ENCODE results near the gene VDAC2. TPM values are rescaled to one million over a fixed set of nuclear protein-coding genes. Genes with fewer than 3 reads are reported as not detected.
"Not testable (repeated sequence)": the region's sequence is repeated elsewhere in the genome, so short reads cannot be mapped to it uniquely, and the experiment has no call there.

The VDAC2 gene
- total RNA-seq, 2 experiments from 2014 or later = 81.4 to 182 TPM

GRCh38 chr10:75201793-75202307, 8.7 kb upstream of the VDAC2 start:
- TF ChIP-seq EZH2phosphoT487 (IDR thresholded peaks at IDR 0.05; ENCODE audit: borderline replicate concordance, low read depth, low read length) = no peak
- TF ChIP-seq CTCF (conservative IDR thresholded peaks at IDR 0.05; ENCODE audit: low read length) = no peak
- no peaks in the 10 kb centered on the region for H3K36me3 ChIP-seq (ENCODE audit: insufficient read depth, low read length)
- no peaks in the 10 kb centered on the region for H3K9me3 ChIP-seq (ENCODE audit: low read length)
- H3K4me1 ChIP-seq (ENCODE audit: insufficient read depth, low read length, poor library complexity, severe bottlenecking) = no peaks in the 10 kb centered on the region
- DNase-seq (ENCODE audit: low spot score) = no peak
- ChIA-PET CTCF (ENCODE audit: unreplicated experiment) (no interaction called here), POLR2A (interaction anchor here (1.0 to 4.2 kb wide), 2 partner anchors 8 to 9 kb away, joined by 3 to 14 read pairs; partner anchors contain the start of gene VDAC2)
- no peaks in the 10 kb centered on the region for H3K79me2 ChIP-seq (ENCODE audit: insufficient read depth, low read depth, low read length)
- H3K4me3 ChIP-seq (ENCODE audit: low read depth, low read length, poor library complexity, severe bottlenecking) = no peak overlapping the region
- H2AFZ ChIP-seq (ENCODE audit: low read length) = no peak overlapping the region
- no peaks in the 10 kb centered on the region for H4K20me1 ChIP-seq (ENCODE audit: insufficient read depth, low read length)
- no peak overlapping the region for H3K27ac ChIP-seq (ENCODE audit: low read depth, low read length, poor library complexity, severe bottlenecking)
- H3K4me2 ChIP-seq (ENCODE audit: low read length) = no peak overlapping the region
- intact Hi-C loops (cut with micrococcal nuclease; ENCODE audit: unreplicated experiment) = no loop called here
- H3K9me2 ChIP-seq (ENCODE audit: insufficient read depth, low read length) = no peaks in the 10 kb centered on the region
- no TSS peak for BruUV-seq (replicated peaks)

- intact Hi-C loops (cut with micrococcal nuclease; ENCODE audit: unreplicated experiment) = no loop called here
- ChIA-PET CTCF (ENCODE audit: unreplicated experiment) (no interaction called here), POLR2A (no interaction called here)
- Histone ChIP-seq H3K4me2 (ENCODE audit: low read length) (no peak overlapping the region), H3K27ac (ENCODE audit: low read depth, low read length, poor library complexity, severe bottlenecking) (no peak overlapping the region), H3K9me3 (ENCODE audit: low read length) (no peaks in the 10 kb centered on the region), H3K4me1 (ENCODE audit: insufficient read depth, low read length, poor library complexity, severe bottlenecking) (no peaks in the 10 kb centered on the region), H4K20me1 (ENCODE audit: insufficient read depth, low read length) (no peaks in the 10 kb centered on the region), H3K9me2 (ENCODE audit: insufficient read depth, low read length) (no peaks in the 10 kb centered on the region), H3K4me3 (ENCODE audit: low read depth, low read length, poor library complexity, severe bottlenecking) (no peak overlapping the region), H3K36me3 (ENCODE audit: insufficient read depth, low read length) (no peaks in the 10 kb centered on the region), H3K79me2 (ENCODE audit: insufficient read depth, low read depth, low read length) (no peaks in the 10 kb centered on the region), H2AFZ (ENCODE audit: low read length) (no peak overlapping the region)
- TF ChIP-seq EZH2phosphoT487 (IDR thresholded peaks at IDR 0.05; ENCODE audit: borderline replicate concordance, low read depth, low read length) (no peak), CTCF (conservative IDR thresholded peaks at IDR 0.05; ENCODE audit: low read length) (no peak)
- no TSS peak for BruUV-seq (replicated peaks)
- no peak for DNase-seq (ENCODE audit: low spot score)
Measured at GRCh38 chr10:75202321-75203045, 8.1 kb upstream of the VDAC2 start.

GRCh38 chr10:75203046-75203620, 7.5 kb upstream of the VDAC2 start:
- POLR2A ChIA-PET = interaction anchor here (0.7 kb wide), 1 partner anchor 71 kb away, joined by 3 read pairs; no protein-coding TSS in a partner anchor
- H3K9me3 ChIP-seq (ENCODE audit: low read length); BruUV-seq (replicated peaks); H3K4me1 ChIP-seq (ENCODE audit: insufficient read depth, low read length, poor library complexity, severe bottlenecking); H2AFZ ChIP-seq (ENCODE audit: low read length); H3K79me2 ChIP-seq (ENCODE audit: insufficient read depth, low read depth, low read length); CTCF ChIA-PET (ENCODE audit: unreplicated experiment); H3K4me2 ChIP-seq (ENCODE audit: low read length); H3K36me3 ChIP-seq (ENCODE audit: insufficient read depth, low read length); H3K9me2 ChIP-seq (ENCODE audit: insufficient read depth, low read length); H3K27ac ChIP-seq (ENCODE audit: low read depth, low read length, poor library complexity, severe bottlenecking); H3K4me3 ChIP-seq (ENCODE audit: low read depth, low read length, poor library complexity, severe bottlenecking); H4K20me1 ChIP-seq (ENCODE audit: insufficient read depth, low read length); intact Hi-C loops (cut with micrococcal nuclease; ENCODE audit: unreplicated experiment); DNase-seq (ENCODE audit: low spot score): not testable (repeated sequence)

All from OCI-LY7 (cell line).